ENCODE data around the gene ENOSF1. TPM values are rescaled to one million over a fixed set of nuclear protein-coding genes. Genes with fewer than 3 reads are reported as not detected.

The ENOSF1 gene
- total RNA-seq, 1 experiment from 2014 or later = 48.7 TPM

DNA sequence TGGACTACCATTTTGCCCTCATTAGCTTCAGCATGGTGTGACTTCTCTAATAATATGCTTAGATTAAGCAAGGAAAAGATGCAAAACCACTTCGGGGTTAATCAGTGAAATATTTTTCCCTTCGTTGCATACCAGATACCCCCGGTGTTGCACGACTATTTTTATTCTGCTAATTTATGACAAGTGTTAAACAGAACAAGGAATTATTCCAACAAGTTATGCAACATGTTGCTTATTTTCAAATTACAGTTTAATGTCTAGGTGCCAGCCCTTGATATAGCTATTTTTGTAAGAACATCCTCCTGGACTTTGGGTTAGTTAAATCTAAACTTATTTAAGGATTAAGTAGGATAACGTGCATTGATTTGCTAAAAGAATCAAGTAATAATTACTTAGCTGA, 38.7 kb downstream of the ENOSF1 start:
- intact Hi-C loops (cut with micrococcal nuclease; ENCODE audit: unreplicated experiment) = no loop called here
- BruUV-seq (replicated peaks) = no TSS peak
- no peak overlapping the region for H3K27ac ChIP-seq
- no peaks in the 10 kb centered on the region for H3K27me3 ChIP-seq (ENCODE audit: insufficient read depth, low read depth)
- ChIA-PET CTCF (no interaction called here), POLR2A (ENCODE audit: unreplicated experiment) (interaction anchor here (0.7 kb wide), 1 partner anchor 157 kb away, joined by 6 read pairs; no protein-coding TSS in a partner anchor)
- no peaks in the 10 kb centered on the region for H3K4me1 ChIP-seq (replicated peaks; ENCODE audit: insufficient read depth)
- peaks cover 52% of the 10 kb centered on the region for H3K36me3 ChIP-seq (ENCODE audit: low read depth)
- H3K9me3 ChIP-seq (ENCODE audit: insufficient read depth, low read depth) = no peaks in the 10 kb centered on the region
- peaks cover 31% of the 10 kb centered on the region for H3F3A ChIP-seq (ENCODE audit: insufficient read depth, low read depth)
- H4K20me1 ChIP-seq (ENCODE audit: insufficient read depth) = peaks cover 8% of the 10 kb centered on the region
- H3K4me2 ChIP-seq = no peak overlapping the region
- TF ChIP-seq CTCF (conservative IDR thresholded peaks at IDR 0.05) = no peak
- no peak for TF ChIP-seq EZH2 (IDR thresholded peaks at IDR 0.05; ENCODE audit: low read depth)
- no peak for DNase-seq
- H3K79me2 ChIP-seq (ENCODE audit: low read depth) = no peaks in the 10 kb centered on the region
- H2AFZ ChIP-seq = no peak overlapping the region
- H3K4me3 ChIP-seq = no peak overlapping the region
- H3K9me2 ChIP-seq (ENCODE audit: insufficient read depth) = no peaks in the 10 kb centered on the region

GRCh38 chr18:673317-673716, 39.1 kb downstream of the ENOSF1 start:
- Histone ChIP-seq H3K9me2 (ENCODE audit: insufficient read depth) (no peaks in the 10 kb centered on the region), H4K20me1 (ENCODE audit: insufficient read depth) (peaks cover 8% of the 10 kb centered on the region), H3K79me2 (ENCODE audit: low read depth) (no peaks in the 10 kb centered on the region), H3K27ac (no peak overlapping the region), H3K4me3 (no peak overlapping the region), H3K36me3 (ENCODE audit: low read depth) (peaks cover 50% of the 10 kb centered on the region), H3K4me2 (no peak overlapping the region), H3K27me3 (ENCODE audit: insufficient read depth, low read depth) (no peaks in the 10 kb centered on the region), H3F3A (ENCODE audit: insufficient read depth, low read depth) (peaks cover 32% of the 10 kb centered on the region), H2AFZ (no peak overlapping the region), H3K9me3 (ENCODE audit: insufficient read depth, low read depth) (no peaks in the 10 kb centered on the region), H3K4me1 (replicated peaks; ENCODE audit: insufficient read depth) (no peaks in the 10 kb centered on the region)
- DNase-seq = no peak
- BruUV-seq (replicated peaks) = no TSS peak
- intact Hi-C loops (cut with micrococcal nuclease; ENCODE audit: unreplicated experiment) = no loop called here
- TF ChIP-seq CTCF (conservative IDR thresholded peaks at IDR 0.05) (no peak), EZH2 (IDR thresholded peaks at IDR 0.05; ENCODE audit: low read depth) (no peak)
- POLR2A ChIA-PET (ENCODE audit: unreplicated experiment) = no interaction called here
- CTCF ChIA-PET = no interaction called here

DNA sequence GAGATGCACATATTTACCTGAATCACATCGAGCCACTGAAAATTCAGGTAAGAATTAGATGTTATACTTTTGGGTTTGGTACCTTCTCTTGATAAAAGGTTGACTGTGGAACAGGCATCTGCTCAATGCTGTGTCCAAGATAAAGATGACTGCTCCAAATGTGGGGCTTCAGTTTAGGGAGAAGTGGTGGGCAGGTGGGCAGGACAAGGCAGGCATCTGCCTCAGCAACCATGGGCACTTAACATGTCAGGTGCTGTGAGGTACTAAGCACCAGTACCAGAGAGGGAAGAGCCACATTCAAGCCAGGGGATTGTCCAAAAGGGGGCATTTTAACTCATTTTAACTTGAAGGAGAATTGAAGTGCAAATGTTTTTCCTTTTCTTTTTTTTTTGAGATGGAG, 41.0 kb downstream of the ENOSF1 start:
- POLR2A ChIA-PET (ENCODE audit: unreplicated experiment) = no interaction called here

More for the DNA sequence above, 41.0 kb downstream of the ENOSF1 start:
- H3K79me2 ChIP-seq (ENCODE audit: low read depth) = peaks cover 3% of the 10 kb centered on the region
- intact Hi-C loops (cut with micrococcal nuclease; ENCODE audit: unreplicated experiment) = no loop called here
- H3K27ac ChIP-seq = no peak overlapping the region
- peaks cover 8% of the 10 kb centered on the region for H4K20me1 ChIP-seq (ENCODE audit: insufficient read depth)
- H3K4me3 ChIP-seq = no peak overlapping the region
- no peak overlapping the region for H3K4me2 ChIP-seq
- DNase-seq = no peak
- H3K27me3 ChIP-seq (ENCODE audit: insufficient read depth, low read depth) = no peaks in the 10 kb centered on the region
- CTCF ChIA-PET = no interaction called here
- peaks cover 40% of the 10 kb centered on the region for H3F3A ChIP-seq (ENCODE audit: insufficient read depth, low read depth)
- BruUV-seq (replicated peaks) = no TSS peak
- no peaks in the 10 kb centered on the region for H3K9me3 ChIP-seq (ENCODE audit: insufficient read depth, low read depth)
- peaks cover 45% of the 10 kb centered on the region for H3K36me3 ChIP-seq (ENCODE audit: low read depth)
- H3K9me2 ChIP-seq (ENCODE audit: insufficient read depth) = no peaks in the 10 kb centered on the region
- no peak overlapping the region for H2AFZ ChIP-seq
- TF ChIP-seq EZH2 (IDR thresholded peaks at IDR 0.05; ENCODE audit: low read depth) (no peak), CTCF (conservative IDR thresholded peaks at IDR 0.05) (no peak)
- H3K4me1 ChIP-seq (replicated peaks; ENCODE audit: insufficient read depth) = no peaks in the 10 kb centered on the region
